Measurements from ENCODE around the gene NTRK3.

NTRK3 gene

DNA sequence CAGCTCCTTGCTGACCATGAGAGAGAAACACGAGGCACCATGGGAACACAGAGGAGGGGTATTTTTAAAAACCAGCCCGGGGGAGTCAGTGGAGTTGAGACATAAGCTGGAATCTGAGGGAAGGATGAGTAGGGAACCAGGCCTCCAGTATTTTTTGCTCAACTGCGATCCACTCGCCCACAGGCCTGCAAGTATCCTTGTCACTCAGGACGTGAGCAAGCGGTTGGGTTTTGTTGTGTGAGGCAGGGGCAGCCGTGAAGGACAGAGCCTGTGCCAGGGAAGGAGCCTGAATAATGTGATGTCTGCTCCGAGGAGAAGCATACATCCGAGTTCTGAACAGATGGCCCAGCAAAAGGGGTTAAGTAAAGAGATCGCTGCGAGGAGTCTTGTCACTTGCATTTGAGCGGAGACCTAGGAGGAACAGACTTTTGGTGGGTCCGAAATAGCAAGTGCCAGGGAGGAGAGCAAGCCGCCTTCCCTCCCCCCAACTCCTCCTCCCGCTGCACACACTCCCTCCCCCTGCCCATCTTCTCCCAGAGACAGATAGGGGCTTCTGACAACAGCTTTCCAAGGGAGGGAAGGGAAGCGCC, 20.4 kb upstream of the NTRK3 start:
- Histone ChIP-seq H3K27ac (ENCODE audit: low read depth, low read length) (no peak overlapping the region), H3K4me1 (ENCODE audit: control insufficient read depth, insufficient read depth, low read length) (no peaks in the 10 kb centered on the region), H3K36me3 (ENCODE audit: control insufficient read depth, insufficient read depth, low read length) (no peaks in the 10 kb centered on the region), H3K9me3 (ENCODE audit: control insufficient read depth, insufficient read depth, low read length) (no peaks in the 10 kb centered on the region), H3K4me3 (ENCODE audit: low read depth, low read length) (no peak overlapping the region), H3K27me3 (ENCODE audit: control insufficient read depth, insufficient read depth, low read length) (no peaks in the 10 kb centered on the region; the same call in 1 of the 2 replicates), H3K9ac (ENCODE audit: low read depth, low read length) (no peak overlapping the region)

DNA sequence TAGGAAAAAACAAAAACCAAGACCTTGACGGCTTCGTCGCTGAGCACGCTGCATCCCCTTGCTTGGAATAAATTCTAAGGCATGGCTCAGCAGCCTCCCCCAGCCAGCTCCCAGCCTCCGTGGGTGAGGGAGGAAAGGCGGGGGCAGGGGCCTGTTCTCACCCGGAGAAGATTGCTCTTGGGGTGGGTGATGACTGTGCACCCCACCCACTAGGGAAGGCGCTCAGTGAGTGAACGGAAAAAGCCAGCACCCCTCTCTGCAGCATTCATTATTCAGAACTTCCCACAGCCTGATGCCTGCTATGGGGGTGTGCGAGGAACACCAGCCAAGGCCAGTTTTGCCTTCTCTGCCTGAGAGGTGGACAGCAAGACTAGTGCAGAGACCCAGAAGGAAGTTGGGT, 19.3 kb upstream of the NTRK3 start:
- H3K27me3 ChIP-seq (ENCODE audit: control insufficient read depth, insufficient read depth, low read length): no peaks in the 10 kb centered on the region; the same call in 1 of the 2 replicates
- no peaks in the 10 kb centered on the region for H3K36me3 ChIP-seq (ENCODE audit: control insufficient read depth, insufficient read depth, low read length)
- H3K4me3 ChIP-seq (ENCODE audit: low read depth, low read length): no peak overlapping the region
- no peaks in the 10 kb centered on the region for H3K4me1 ChIP-seq (ENCODE audit: control insufficient read depth, insufficient read depth, low read length)
- no peak overlapping the region for H3K9ac ChIP-seq (ENCODE audit: low read depth, low read length)
- H3K9me3 ChIP-seq (ENCODE audit: control insufficient read depth, insufficient read depth, low read length): no peaks in the 10 kb centered on the region
- H3K27ac ChIP-seq (ENCODE audit: low read depth, low read length): no peak overlapping the region

DNA sequence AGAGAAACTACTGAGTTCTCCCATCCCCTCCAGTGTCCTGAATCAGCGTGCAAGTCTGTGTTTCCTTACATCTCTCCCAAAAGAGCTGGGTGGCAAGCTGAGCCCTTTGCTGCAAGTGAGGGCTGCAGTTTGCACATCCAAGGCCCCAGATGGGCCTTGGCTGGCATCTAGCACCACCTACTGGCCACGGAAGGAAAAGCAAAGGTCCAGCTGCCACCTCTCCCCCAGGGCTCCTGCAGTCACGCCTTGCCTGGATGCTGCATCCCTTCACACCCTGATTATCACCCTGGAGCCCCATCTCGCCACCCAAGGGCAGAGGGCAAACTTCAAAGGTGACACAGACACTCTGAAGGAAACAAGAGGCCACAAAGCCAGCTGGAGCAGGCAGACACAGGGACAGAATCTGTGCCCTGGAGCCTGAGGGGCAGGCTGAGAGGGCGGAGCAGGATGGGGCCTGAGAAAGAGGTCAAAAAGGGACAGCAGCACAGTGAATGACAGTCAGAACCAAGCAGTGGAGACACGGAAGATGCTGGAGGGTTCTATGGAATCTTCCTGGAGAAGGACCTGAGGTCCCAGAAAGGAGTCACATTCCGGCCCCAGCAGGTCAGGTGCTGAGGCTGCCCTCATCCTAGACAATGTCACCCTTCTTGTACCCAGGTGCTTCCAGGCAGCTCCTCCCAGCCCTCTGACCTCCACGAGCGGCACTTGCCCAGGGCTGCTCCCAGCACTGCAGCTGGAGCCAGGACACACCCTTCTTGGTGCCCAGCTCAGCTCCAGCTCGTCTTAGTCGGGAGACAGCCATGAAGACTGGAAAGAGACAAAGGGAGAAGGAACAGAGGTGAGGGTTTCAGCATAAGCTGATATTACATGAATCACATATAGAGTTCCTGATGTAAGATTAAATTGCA, 18.3 kb upstream of the NTRK3 start:
- no peak overlapping the region for H3K9ac ChIP-seq (ENCODE audit: low read depth, low read length)
- no peaks in the 10 kb centered on the region for H3K9me3 ChIP-seq (ENCODE audit: control insufficient read depth, insufficient read depth, low read length)
- no peak overlapping the region for H3K27ac ChIP-seq (ENCODE audit: low read depth, low read length)
- no peak overlapping the region for H3K4me3 ChIP-seq (ENCODE audit: low read depth, low read length)
- H3K36me3 ChIP-seq (ENCODE audit: control insufficient read depth, insufficient read depth, low read length): no peaks in the 10 kb centered on the region
- H3K27me3 ChIP-seq (ENCODE audit: control insufficient read depth, insufficient read depth, low read length): no peaks in the 10 kb centered on the region; the same call in 1 of the 2 replicates
- no peaks in the 10 kb centered on the region for H3K4me1 ChIP-seq (ENCODE audit: control insufficient read depth, insufficient read depth, low read length)

DNA sequence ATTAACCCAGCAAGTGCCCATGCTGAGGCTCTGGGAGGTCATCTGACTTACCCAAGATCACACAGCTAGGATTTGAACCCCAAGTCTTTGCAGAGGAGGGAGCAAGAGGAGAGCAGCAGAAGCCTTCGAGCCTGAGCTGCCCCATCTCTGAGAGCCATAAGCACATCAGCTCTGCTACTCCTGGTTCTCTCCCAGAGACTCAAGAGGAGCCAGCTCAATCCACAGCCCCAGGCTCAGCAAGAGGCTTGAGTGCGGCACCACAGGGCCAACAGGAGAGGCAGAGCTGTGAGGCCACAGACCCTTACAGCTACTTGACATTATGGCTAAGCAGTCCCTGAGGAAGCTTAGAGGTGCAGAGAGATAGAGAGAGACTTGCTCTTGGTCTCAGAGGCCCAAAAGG, 15.9 kb upstream of the NTRK3 start:
- Histone ChIP-seq H3K27me3 (ENCODE audit: control insufficient read depth, insufficient read depth, low read length) (no peaks in the 10 kb centered on the region; the same call in 1 of the 2 replicates), H3K4me1 (ENCODE audit: control insufficient read depth, insufficient read depth, low read length) (no peaks in the 10 kb centered on the region), H3K27ac (ENCODE audit: low read depth, low read length) (no peak overlapping the region), H3K36me3 (ENCODE audit: control insufficient read depth, insufficient read depth, low read length) (no peaks in the 10 kb centered on the region), H3K4me3 (ENCODE audit: low read depth, low read length) (no peak overlapping the region), H3K9me3 (ENCODE audit: control insufficient read depth, insufficient read depth, low read length) (no peaks in the 10 kb centered on the region), H3K9ac (ENCODE audit: low read depth, low read length) (no peak overlapping the region)

DNA sequence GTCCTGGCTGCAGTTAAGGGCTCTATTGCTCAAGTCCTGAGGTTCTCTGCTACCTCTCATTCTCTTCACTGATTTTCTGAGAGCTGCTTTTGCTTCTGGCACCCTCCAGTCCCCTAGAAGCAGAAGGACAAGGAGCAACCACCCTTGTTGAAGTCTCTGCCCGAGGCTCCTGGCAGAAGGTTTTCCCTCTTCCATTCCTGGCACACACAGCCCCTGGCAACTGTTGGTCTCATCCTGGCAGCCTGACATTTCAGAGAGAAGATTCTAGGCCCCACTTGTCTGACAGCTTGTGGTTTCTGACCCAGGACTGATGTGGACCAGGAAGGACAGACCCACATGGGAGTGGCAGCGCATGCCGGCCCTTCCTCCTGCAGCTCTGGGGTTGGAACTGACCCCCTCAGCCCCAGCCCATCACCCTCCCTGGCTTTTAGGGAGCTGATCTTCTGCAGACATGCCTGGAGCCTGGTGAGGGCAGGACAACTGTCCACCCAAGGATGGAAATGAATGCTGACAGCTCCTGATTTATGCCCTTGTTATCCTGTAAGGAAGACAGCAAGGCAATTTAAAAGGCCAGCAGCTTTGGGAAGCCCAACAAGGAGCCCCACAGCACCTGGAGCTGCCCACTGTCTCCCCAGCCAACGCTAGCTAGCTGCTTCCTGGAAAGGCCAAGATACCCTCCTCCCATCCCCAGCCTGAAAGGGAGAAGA, 13.0 kb upstream of the NTRK3 start:
- H3K9me3 ChIP-seq (ENCODE audit: control insufficient read depth, insufficient read depth, low read length): no peaks in the 10 kb centered on the region

DNA sequence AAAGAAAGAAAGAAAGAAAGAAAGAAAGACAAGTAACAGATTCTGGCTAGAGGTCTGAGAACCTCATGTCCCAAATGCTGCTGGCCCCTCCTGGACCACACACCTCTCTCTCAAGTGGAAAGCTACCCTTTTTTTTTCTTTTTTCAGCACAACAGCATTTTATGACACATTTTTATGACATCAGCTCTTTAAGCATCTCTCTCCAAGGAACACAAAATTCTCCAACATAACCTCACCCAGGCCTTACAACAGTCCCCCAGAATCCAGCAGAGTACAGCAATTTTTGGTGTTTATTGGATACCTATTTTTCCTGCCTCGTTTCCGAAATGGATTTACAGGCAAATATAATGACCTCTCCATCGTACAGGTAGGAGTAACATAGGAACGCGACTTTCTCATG, 11.2 kb upstream of the NTRK3 start:
- Histone ChIP-seq H3K9ac (ENCODE audit: low read depth, low read length) (no peak overlapping the region), H3K4me3 (ENCODE audit: low read depth, low read length) (no peak overlapping the region), H3K9me3 (ENCODE audit: control insufficient read depth, insufficient read depth, low read length) (no peaks in the 10 kb centered on the region), H3K27me3 (ENCODE audit: control insufficient read depth, insufficient read depth, low read length) (no peaks in the 10 kb centered on the region; the same call in 1 of the 2 replicates), H3K4me1 (ENCODE audit: control insufficient read depth, insufficient read depth, low read length) (no peaks in the 10 kb centered on the region), H3K36me3 (ENCODE audit: control insufficient read depth, insufficient read depth, low read length) (no peaks in the 10 kb centered on the region), H3K27ac (ENCODE audit: low read depth, low read length) (no peak overlapping the region)

More for the DNA sequence above, 13.0 kb upstream of the NTRK3 start:
- Histone ChIP-seq H3K27ac (ENCODE audit: low read depth, low read length) (no peak overlapping the region), H3K27me3 (ENCODE audit: control insufficient read depth, insufficient read depth, low read length) (no peaks in the 10 kb centered on the region; the same call in 1 of the 2 replicates), H3K4me1 (ENCODE audit: control insufficient read depth, insufficient read depth, low read length) (no peaks in the 10 kb centered on the region), H3K36me3 (ENCODE audit: control insufficient read depth, insufficient read depth, low read length) (no peaks in the 10 kb centered on the region), H3K4me3 (ENCODE audit: low read depth, low read length) (no peak overlapping the region), H3K9ac (ENCODE audit: low read depth, low read length) (no peak overlapping the region)

DNA sequence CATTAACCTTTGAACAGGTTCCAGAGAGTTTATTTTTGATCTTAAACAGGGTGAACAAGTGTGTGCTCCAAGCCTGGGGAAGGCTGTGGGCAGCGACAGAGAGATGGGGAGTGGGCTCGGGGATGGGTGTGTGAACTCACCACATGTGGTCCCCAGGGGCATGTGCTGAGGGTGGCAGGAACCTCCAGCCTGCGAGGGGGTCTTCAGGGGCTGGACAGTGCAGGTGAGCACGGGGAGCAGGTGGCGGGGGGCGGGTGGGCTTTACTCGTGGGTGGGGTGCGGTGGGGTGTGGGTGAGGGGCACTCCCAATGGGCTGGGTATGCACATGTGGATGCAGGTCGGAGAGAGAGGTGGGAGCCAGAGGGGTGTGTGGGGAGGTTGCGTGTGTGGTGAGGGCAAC, 9.6 kb upstream of the NTRK3 start:
- no peak overlapping the region for H3K4me3 ChIP-seq (ENCODE audit: low read depth, low read length)
- H3K27me3 ChIP-seq (ENCODE audit: control insufficient read depth, insufficient read depth, low read length): no peaks in the 10 kb centered on the region
- no peak overlapping the region for H3K27ac ChIP-seq (ENCODE audit: low read depth, low read length)
- no peaks in the 10 kb centered on the region for H3K9me3 ChIP-seq (ENCODE audit: control insufficient read depth, insufficient read depth, low read length)
- H3K36me3 ChIP-seq (ENCODE audit: control insufficient read depth, insufficient read depth, low read length): no peaks in the 10 kb centered on the region
- H3K4me1 ChIP-seq (ENCODE audit: control insufficient read depth, insufficient read depth, low read length): no peaks in the 10 kb centered on the region
- H3K9ac ChIP-seq (ENCODE audit: low read depth, low read length): no peak overlapping the region

DNA sequence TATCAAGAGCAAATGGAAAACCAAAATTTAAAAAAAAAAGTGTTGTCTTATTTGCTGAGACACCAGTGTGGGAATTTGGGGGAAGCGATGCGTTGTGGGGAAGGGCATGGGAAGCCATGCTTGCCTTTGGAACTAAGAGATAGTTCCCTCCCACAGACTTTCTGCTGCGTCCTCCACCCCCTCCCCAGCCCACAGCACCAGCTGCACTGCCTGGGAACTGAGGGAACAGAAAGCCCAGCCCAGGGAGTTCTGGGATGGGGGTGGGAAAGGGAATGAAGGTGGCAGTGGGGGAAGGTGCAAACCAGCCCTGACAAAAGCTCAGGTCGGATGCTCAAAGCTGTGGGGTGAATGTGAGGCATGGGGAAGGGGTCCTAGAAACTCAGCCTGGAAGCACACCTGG, 8.1 kb upstream of the NTRK3 start:
- Histone ChIP-seq H3K27me3 (ENCODE audit: control insufficient read depth, insufficient read depth, low read length) (no peaks in the 10 kb centered on the region), H3K4me1 (ENCODE audit: control insufficient read depth, insufficient read depth, low read length) (no peaks in the 10 kb centered on the region), H3K4me3 (ENCODE audit: low read depth, low read length) (no peak overlapping the region), H3K36me3 (ENCODE audit: control insufficient read depth, insufficient read depth, low read length) (no peaks in the 10 kb centered on the region), H3K9me3 (ENCODE audit: control insufficient read depth, insufficient read depth, low read length) (no peaks in the 10 kb centered on the region), H3K27ac (ENCODE audit: low read depth, low read length) (no peak overlapping the region), H3K9ac (ENCODE audit: low read depth, low read length) (no peak overlapping the region)

DNA sequence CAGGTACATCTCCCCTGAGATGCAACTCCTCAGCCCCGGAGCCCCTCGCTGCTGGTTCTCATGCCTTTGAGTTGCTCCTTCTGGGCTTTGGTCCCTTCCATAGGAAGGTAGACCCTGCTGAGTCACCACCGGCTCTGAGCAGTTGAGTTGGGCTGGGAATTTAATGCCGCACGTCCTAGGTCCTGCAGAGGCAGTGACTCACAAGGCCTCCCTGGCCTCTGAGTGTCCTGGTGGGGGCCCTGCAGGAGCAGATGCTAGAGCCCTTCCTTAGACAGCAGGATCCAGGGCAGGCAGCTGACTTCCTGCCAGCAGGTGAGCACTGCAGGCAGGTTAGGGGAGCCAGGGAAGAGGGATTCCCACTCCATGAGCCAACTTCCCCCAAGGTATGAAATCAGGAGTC, 5.5 kb upstream of the NTRK3 start:
- Histone ChIP-seq H3K27me3 (ENCODE audit: control insufficient read depth, insufficient read depth, low read length) (peaks cover 9% of the 10 kb centered on the region), H3K9me3 (ENCODE audit: control insufficient read depth, insufficient read depth, low read length) (no peaks in the 10 kb centered on the region), H3K27ac (ENCODE audit: low read depth, low read length) (no peak overlapping the region), H3K36me3 (ENCODE audit: control insufficient read depth, insufficient read depth, low read length) (no peaks in the 10 kb centered on the region), H3K4me3 (ENCODE audit: low read depth, low read length) (no peak overlapping the region), H3K9ac (ENCODE audit: low read depth, low read length) (no peak overlapping the region), H3K4me1 (ENCODE audit: control insufficient read depth, insufficient read depth, low read length) (no peaks in the 10 kb centered on the region)

DNA sequence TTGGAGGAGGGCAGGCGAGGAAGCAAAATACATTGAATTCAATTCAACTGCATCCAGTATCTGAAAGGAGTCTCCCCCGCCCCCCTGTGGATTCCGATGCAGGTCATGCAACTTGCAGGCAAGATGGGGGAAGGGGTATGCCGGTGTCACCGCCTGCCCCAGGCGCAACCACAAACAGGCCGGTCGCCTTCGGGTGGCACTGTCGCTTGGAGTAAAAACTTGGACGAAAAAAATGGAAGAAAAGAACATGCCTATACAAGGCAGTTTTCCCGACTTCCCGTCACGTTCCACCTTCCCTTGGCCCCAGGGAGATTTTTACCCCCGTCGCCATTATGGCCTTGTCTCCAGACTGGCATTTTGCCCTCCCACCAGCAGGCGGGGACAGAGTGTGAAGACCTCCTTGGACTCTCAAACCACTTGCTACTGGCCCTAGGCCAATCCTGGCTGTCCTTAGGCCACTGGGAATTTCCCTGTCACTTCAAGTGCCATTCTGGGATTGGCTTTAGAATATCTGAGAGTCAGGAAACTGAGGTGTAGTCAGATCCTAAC, 1.6 kb upstream of the NTRK3 start:
- H3K4me3 ChIP-seq (ENCODE audit: low read depth, low read length): peak overlapping the region; percentile 73
- H3K27me3 ChIP-seq (ENCODE audit: control insufficient read depth, insufficient read depth, low read length): peaks cover 44% of the 10 kb centered on the region
- H3K36me3 ChIP-seq (ENCODE audit: control insufficient read depth, insufficient read depth, low read length): no peaks in the 10 kb centered on the region
- H3K27ac ChIP-seq (ENCODE audit: low read depth, low read length): no peak overlapping the region
- 0 out of 2 replicates have a peak, but pooled peaks cover 4% of the 10 kb centered on the region for H3K4me1 ChIP-seq (ENCODE audit: control insufficient read depth, insufficient read depth, low read length)
- peak overlapping the region; percentile 64 for H3K9ac ChIP-seq (ENCODE audit: low read depth, low read length)
- H3K9me3 ChIP-seq (ENCODE audit: control insufficient read depth, insufficient read depth, low read length): no peaks in the 10 kb centered on the region

All from HUES48 (cell line).